GM12891 (cell line): ENCODE data around the gene ELL.
"Not testable (repeated sequence)": the region's sequence is repeated elsewhere in the genome, so short reads cannot be mapped to it uniquely, and the experiment has no call there.

Source experiments
- DNase-seq: peaks from one replicate; pipeline ENCODE4 v3.0.0; 2011; ENCODE audit warnings: low spot score; ENCODE audit not compliant: insufficient read length
- FAIRE-seq: peaks from 2 replicates; lab custom pipeline; 2011; peaks lifted over from hg19 to GRCh38; lab: Jason Lieb, UNC
- PAX5 ChIP-seq: IDR thresholded peaks from 2 replicates; pipeline ENCODE4 v1.6.1; 2011; ENCODE audit warnings: low read length, moderate library complexity, mild to moderate bottlenecking; ENCODE audit not compliant: insufficient read depth, severe bottlenecking
- POLR2A ChIP-seq: IDR thresholded peaks from 2 replicates; pipeline ENCODE4 v1.6.1; 2011; ENCODE audit warnings: low read depth, low read length, control low read depth
- POLR2AphosphoS5 ChIP-seq: IDR thresholded peaks from 2 replicates; pipeline ENCODE4 v1.6.1; 2011; ENCODE audit warnings: low read depth, low read length, control low read depth
- POU2F2 ChIP-seq: IDR thresholded peaks from 2 replicates; pipeline ENCODE4 v1.6.1; 2011; ENCODE audit warnings: low read depth, mild to moderate bottlenecking, control low read depth, low read length, moderate library complexity
- SPI1 ChIP-seq: IDR thresholded peaks from 2 replicates; pipeline ENCODE4 v1.6.1; 2011; ENCODE audit warnings: low read depth, low read length, control low read depth
- TAF1 ChIP-seq: IDR thresholded peaks from 2 replicates; pipeline ENCODE4 v1.6.1; 2011; ENCODE audit warnings: low read depth, low read length, control low read depth

ELL gene

GRCh38 chr19:18414504-18415177 is 107.2 kb downstream of the ELL start:
- peak; percentile 87 for FAIRE-seq
- TF ChIP-seq POU2F2: no peak
- no peak for TF ChIP-seq TAF1
- TF ChIP-seq SPI1: no peak
- TF ChIP-seq PAX5: no peak
- TF ChIP-seq POLR2A: no peak
- TF ChIP-seq POLR2AphosphoS5: no peak
- DNase-seq: no peak

GRCh38 chr19:18412610-18413239 is 109.1 kb downstream of the ELL start:
- no peak for TF ChIP-seq SPI1
- TF ChIP-seq POLR2A: no peak
- DNase-seq: no peak
- FAIRE-seq: no peak

- TF ChIP-seq PAX5 (peak; percentile 88), POLR2A (no peak), POLR2AphosphoS5 (0 out of 2 replicates have a peak, but pooled peaks have one; percentile 23), POU2F2 (no peak), TAF1 (no peak), SPI1 (no peak)
- no peak for DNase-seq
- FAIRE-seq: peak; percentile 95
Observed at GRCh38 chr19:18408053-18408476, 113.8 kb downstream of the ELL start.

GRCh38 chr19:18406749-18407148 is 115.1 kb downstream of the ELL start:
- no peak for FAIRE-seq
- TF ChIP-seq POLR2AphosphoS5 (no peak), PAX5 (no peak), TAF1 (no peak), POLR2A (no peak), POU2F2 (no peak), SPI1 (no peak)
- no peak for DNase-seq

DNA sequence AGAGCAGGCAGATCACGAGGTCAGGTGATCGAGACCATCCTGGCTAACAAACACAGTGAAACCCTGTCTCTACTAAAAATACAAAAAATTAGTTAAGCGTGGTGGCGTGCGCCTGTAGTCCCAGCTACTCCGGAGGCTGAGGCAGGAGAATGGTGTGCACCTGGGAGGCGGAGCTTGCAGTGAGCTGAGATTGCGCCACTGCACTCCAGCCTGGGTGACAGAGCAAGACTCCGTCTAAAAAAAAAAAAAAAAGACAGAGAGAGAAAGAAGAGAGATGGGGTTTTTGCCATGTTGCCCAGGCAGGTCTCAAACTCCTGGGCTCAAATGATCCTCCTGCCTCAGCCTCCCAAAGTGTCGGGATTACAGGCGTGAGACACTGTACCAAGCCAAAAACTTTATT is 116.1 kb downstream of the ELL start:
- FAIRE-seq, DNase-seq: not testable (repeated sequence)

- not testable (repeated sequence) for DNase-seq
- TF ChIP-seq SPI1: peak; percentile 34; the same call in 1 of the 2 replicates
- FAIRE-seq: peak; percentile 38
Observed at GRCh38 chr19:18402455-18403248, 119.2 kb downstream of the ELL start.

- DNase-seq: no peak
- peak; percentile 86 for FAIRE-seq
- TF ChIP-seq POLR2A: peak; percentile 51; the same call in 1 of the 2 replicates
- no peak for TF ChIP-seq POLR2AphosphoS5
- peak; percentile 42; the same call in 1 of the 2 replicates for TF ChIP-seq TAF1
- no peak for TF ChIP-seq PAX5
- TF ChIP-seq SPI1: peak; percentile 96
- TF ChIP-seq POU2F2: peak; percentile 17; the same call in 1 of the 2 replicates
Observed at GRCh38 chr19:18401580-18402112, 120.2 kb downstream of the ELL start.

- FAIRE-seq (no peak), DNase-seq (no peak)
- TF ChIP-seq POLR2A (no peak), SPI1 (no peak), PAX5 (no peak), TAF1 (no peak)
Observed at GRCh38 chr19:18399008-18399407, 122.9 kb downstream of the ELL start.

- peak; percentile 90 for FAIRE-seq
- TF ChIP-seq TAF1 (no peak), POLR2AphosphoS5 (0 out of 2 replicates have a peak, but pooled peaks have one; percentile 36), SPI1 (peak; percentile 84), POLR2A (no peak), POU2F2 (peak; percentile 94), PAX5 (no peak)
- DNase-seq: no peak
Observed at GRCh38 chr19:18397242-18398202, 124.3 kb downstream of the ELL start, which contains the start of gene LRRC25. LRRC25 (minus strand) TSS chr19:18397622; CDS start chr19:18396963, 659 bp downstream.
